ENCODE data around the gene DET1. TPM values are rescaled to one million over a fixed set of nuclear protein-coding genes. Genes with fewer than 3 reads are reported as not detected.
"Not testable (repeated sequence)": the region's sequence is repeated elsewhere in the genome, so short reads cannot be mapped to it uniquely, and the experiment has no call there.

DET1 gene
- total RNA-seq, 1 experiment from 2014 or later = 6.6 TPM

- not testable (repeated sequence) for H3K27ac Mint-ChIP-seq; H2BK20ac ChIP-seq (ENCODE audit: low read depth, low read length, poor library complexity, severe bottlenecking); H3K27ac ChIP-seq (ENCODE audit: insufficient read length, low read depth, low read length); H3K14ac ChIP-seq (ENCODE audit: insufficient read depth, low read length); H2BK12ac ChIP-seq (ENCODE audit: insufficient read length, low read depth, low read length); H3K18ac ChIP-seq (ENCODE audit: insufficient read length, low read depth, low read length); H3K27me3 ChIP-seq (ENCODE audit: insufficient read depth, low read length); H3K9me3 ChIP-seq (ENCODE audit: control insufficient read depth, low read depth, low read length); DNase-seq; H3K4ac ChIP-seq (ENCODE audit: low read depth, low read length); H3K56ac ChIP-seq (ENCODE audit: insufficient read length, low read depth, low read length); H2AK5ac ChIP-seq (ENCODE audit: insufficient read length, low read length); H3K4me3 Mint-ChIP-seq; H3K23me2 ChIP-seq (ENCODE audit: insufficient read length, low read depth, low read length, poor library complexity, severe bottlenecking); H3K4me2 ChIP-seq (ENCODE audit: insufficient read depth, insufficient read length, low read length); H2BK5ac ChIP-seq (ENCODE audit: insufficient read length, low read length); H3T11ph ChIP-seq (ENCODE audit: low read length); H3K23ac ChIP-seq (ENCODE audit: insufficient read length, low read depth, low read length); H3K4me1 ChIP-seq (ENCODE audit: insufficient read depth, low read length); H2BK120ac ChIP-seq (ENCODE audit: low read depth, low read length, poor library complexity, severe bottlenecking); H3K79me2 ChIP-seq (ENCODE audit: insufficient read depth, low read length); H3K27me3 Mint-ChIP-seq (ENCODE audit: low read depth); H3K4me1 Mint-ChIP-seq; H4K8ac ChIP-seq (replicated peaks; ENCODE audit: insufficient read length, low read depth, low read length); H3K9ac ChIP-seq (ENCODE audit: extremely low read depth, insufficient read length, low read length); H3K79me1 ChIP-seq (ENCODE audit: insufficient read depth, low read depth, low read length, poor library complexity, severe bottlenecking); H4K91ac ChIP-seq (ENCODE audit: insufficient read length, low read depth, low read length); H4K20me1 ChIP-seq (ENCODE audit: control insufficient read depth, insufficient read depth, insufficient read length); H2AFZ ChIP-seq (ENCODE audit: low read length); H4K5ac ChIP-seq (ENCODE audit: insufficient read length, low read depth, low read length); H2BK15ac ChIP-seq (ENCODE audit: low read depth, low read length)
- WGBS (ENCODE audit: extremely low coverage, insufficient read length, low lambda C conversion rate) = no CpG with 5 or more reads among the region's 1 CpG
- peaks cover 6 to 29% (median 10%) of the 10 kb centered on the region in 3 experiments; a peak in 5 of 7 replicates for H3K36me3 Mint-ChIP-seq (ENCODE audit: insufficient read depth in 1 of 3, low read depth in 3 of 3)
- H3K9me3 Mint-ChIP-seq = peaks cover 31 to 35% of the 10 kb centered on the region in 2 experiments
These were observed 11.5 kb upstream of the DET1 start for GRCh38 chr15:88558026-88558425.

- not testable (repeated sequence) for H3K79me2 ChIP-seq (ENCODE audit: insufficient read depth, low read length); H3K36me3 Mint-ChIP-seq (ENCODE audit: insufficient read depth in 1 of 3, low read depth in 3 of 3); H3T11ph ChIP-seq (ENCODE audit: low read length); H3K79me1 ChIP-seq (ENCODE audit: insufficient read depth, low read depth, low read length, poor library complexity, severe bottlenecking); H2BK5ac ChIP-seq (ENCODE audit: insufficient read length, low read length); H3K56ac ChIP-seq (ENCODE audit: insufficient read length, low read depth, low read length); H2AK5ac ChIP-seq (ENCODE audit: insufficient read length, low read length); H4K20me1 ChIP-seq (ENCODE audit: control insufficient read depth, insufficient read depth, insufficient read length); H2BK15ac ChIP-seq (ENCODE audit: low read depth, low read length); H3K23me2 ChIP-seq (ENCODE audit: insufficient read length, low read depth, low read length, poor library complexity, severe bottlenecking); H4K5ac ChIP-seq (ENCODE audit: insufficient read length, low read depth, low read length); H3K14ac ChIP-seq (ENCODE audit: insufficient read depth, low read length); H3K9me3 Mint-ChIP-seq; H3K27ac ChIP-seq (ENCODE audit: insufficient read length, low read depth, low read length); H3K23ac ChIP-seq (ENCODE audit: insufficient read length, low read depth, low read length); H4K91ac ChIP-seq (ENCODE audit: insufficient read length, low read depth, low read length); H3K9ac ChIP-seq (ENCODE audit: extremely low read depth, insufficient read length, low read length); H3K27me3 Mint-ChIP-seq (ENCODE audit: low read depth); H3K27me3 ChIP-seq (ENCODE audit: insufficient read depth, low read length); H4K8ac ChIP-seq (replicated peaks; ENCODE audit: insufficient read length, low read depth, low read length); H2AFZ ChIP-seq (ENCODE audit: low read length); DNase-seq; H3K4me3 Mint-ChIP-seq; H3K4ac ChIP-seq (ENCODE audit: low read depth, low read length); H3K4me2 ChIP-seq (ENCODE audit: insufficient read depth, insufficient read length, low read length); H3K9me3 ChIP-seq (ENCODE audit: control insufficient read depth, low read depth, low read length); H3K27ac Mint-ChIP-seq; H2BK20ac ChIP-seq (ENCODE audit: low read depth, low read length, poor library complexity, severe bottlenecking); H2BK120ac ChIP-seq (ENCODE audit: low read depth, low read length, poor library complexity, severe bottlenecking); H3K18ac ChIP-seq (ENCODE audit: insufficient read length, low read depth, low read length); H2BK12ac ChIP-seq (ENCODE audit: insufficient read length, low read depth, low read length); H3K4me1 ChIP-seq (ENCODE audit: insufficient read depth, low read length)
- WGBS (ENCODE audit: extremely low coverage, insufficient read length, low lambda C conversion rate) = no CpG with 5 or more reads among the region's 1 CpG
- H3K4me1 Mint-ChIP-seq = peaks cover 13 to 17% of the 10 kb centered on the region in 2 experiments
These were observed 1.5 kb upstream of the DET1 start for GRCh38 chr15:88548009-88548408.

Data from H9 (cell line).